DMS53 (cell line): Measurements from ENCODE around the gene EXOC4.

Source experiments
- DNase-seq: peaks from one replicate; lab custom pipeline; 2025; lab: John Stamatoyannopoulos, UW

The EXOC4 gene

GRCh38 chr7:133674079-133674763 is 421.3 kb downstream of the EXOC4 start:
- peak; percentile 27 for DNase-seq

- no peak for DNase-seq
Measured at GRCh38 chr7:133675510-133676218, 422.8 kb downstream of the EXOC4 start.

- DNase-seq, result no peak
Measured at GRCh38 chr7:133676805-133677370, 424.0 kb downstream of the EXOC4 start.

GRCh38 chr7:133678137-133678814 is 425.4 kb downstream of the EXOC4 start:
- DNase-seq, result no peak

GRCh38 chr7:133679977-133680376 is 427.1 kb downstream of the EXOC4 start:
- no peak for DNase-seq

GRCh38 chr7:133681529-133681928 is 428.7 kb downstream of the EXOC4 start:
- no peak for DNase-seq

GRCh38 chr7:133682364-133683181 is 429.7 kb downstream of the EXOC4 start:
- no peak for DNase-seq

- DNase-seq, result no peak
Measured at GRCh38 chr7:133683182-133683454, 430.2 kb downstream of the EXOC4 start.

GRCh38 chr7:133688483-133689239 is 435.8 kb downstream of the EXOC4 start:
- DNase-seq, result no peak

GRCh38 chr7:133690740-133691139 is 437.9 kb downstream of the EXOC4 start:
- DNase-seq, result no peak

GRCh38 chr7:133691727-133692610 is 439.1 kb downstream of the EXOC4 start:
- no peak for DNase-seq

- DNase-seq, result no peak
Measured at GRCh38 chr7:133693281-133693680, 440.4 kb downstream of the EXOC4 start.

GRCh38 chr7:133696056-133696455 is 443.2 kb downstream of the EXOC4 start:
- DNase-seq, result no peak

- DNase-seq, result no peak
Measured at GRCh38 chr7:133697585-133697984, 444.7 kb downstream of the EXOC4 start.

GRCh38 chr7:133698127-133698526 is 445.2 kb downstream of the EXOC4 start:
- DNase-seq, result no peak

GRCh38 chr7:133699386-133699785 is 446.5 kb downstream of the EXOC4 start:
- no peak for DNase-seq

GRCh38 chr7:133702078-133702477 is 449.2 kb downstream of the EXOC4 start:
- DNase-seq, result no peak

- DNase-seq, result no peak
Measured at GRCh38 chr7:133702960-133703359, 450.1 kb downstream of the EXOC4 start.

- no peak for DNase-seq
Measured at GRCh38 chr7:133703547-133703946, 450.7 kb downstream of the EXOC4 start.

GRCh38 chr7:133704453-133704852 is 451.6 kb downstream of the EXOC4 start:
- no peak for DNase-seq
